ENCODE data around the gene MYADML2. TPM values are rescaled to one million over a fixed set of nuclear protein-coding genes. Genes with fewer than 3 reads are reported as not detected.

The MYADML2 gene
- total RNA-seq (ENCODE audit: low replicate concordance), result not detected in 2 replicates
- long read RNA-seq, result 0 reads

DNA sequence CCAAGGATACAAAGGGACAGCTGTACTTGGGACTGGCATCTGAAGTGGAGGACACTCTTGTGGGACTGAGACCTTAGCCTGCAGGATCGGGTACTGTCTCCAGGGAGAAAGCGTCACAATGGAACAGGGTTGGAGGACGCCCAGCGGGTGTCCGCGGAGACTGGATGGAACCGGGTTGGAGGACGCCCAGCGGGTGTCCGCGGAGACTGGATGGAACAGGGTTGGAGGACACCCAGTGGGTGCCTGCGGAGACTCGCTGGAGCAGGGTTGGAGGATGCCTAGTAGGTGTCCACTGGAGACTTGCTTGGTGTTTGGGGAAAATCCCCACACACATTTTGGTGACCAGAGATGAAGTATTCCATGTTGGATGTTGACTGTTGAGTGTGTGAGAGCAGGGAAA is at the start of gene MYADML2:
TSS of gene MYADML2 (minus strand) at position 45 of the 400 bp plus-strand sequence. CDS start 5,492 bp downstream, outside the sequence.
- no peak for DNase-seq (ENCODE audit: extremely low spot score, unreplicated experiment)
- Mint-ChIP-seq H3K4me3 (no peak within 1 kb of the TSS), H3K27ac (no peak within 1 kb of the TSS), H3K4me1 (ENCODE audit: unreplicated experiment) (no peaks in the 10 kb centered on the region), H3K27me3 (peaks cover 4% of the 10 kb centered on the region), H3K9me3 (no peaks in the 10 kb centered on the region), H3K36me3 (no peaks in the 10 kb centered on the region)
- TF ChIP-seq CTCF (conservative IDR thresholded peaks at IDR 0.05), result no peak

GRCh38 chr17:81996232-81996756 is 49.3 kb upstream of the MYADML2 start:
- Mint-ChIP-seq H3K9me3 (no peaks in the 10 kb centered on the region), H3K27me3 (no peaks in the 10 kb centered on the region), H3K4me3 (no peak overlapping the region), H3K4me1 (ENCODE audit: unreplicated experiment) (peaks cover 15% of the 10 kb centered on the region), H3K27ac (no peak overlapping the region), H3K36me3 (peaks cover 4% of the 10 kb centered on the region)
- no peak for DNase-seq (ENCODE audit: extremely low spot score, unreplicated experiment)
- no peak for TF ChIP-seq CTCF (conservative IDR thresholded peaks at IDR 0.05)

DNA sequence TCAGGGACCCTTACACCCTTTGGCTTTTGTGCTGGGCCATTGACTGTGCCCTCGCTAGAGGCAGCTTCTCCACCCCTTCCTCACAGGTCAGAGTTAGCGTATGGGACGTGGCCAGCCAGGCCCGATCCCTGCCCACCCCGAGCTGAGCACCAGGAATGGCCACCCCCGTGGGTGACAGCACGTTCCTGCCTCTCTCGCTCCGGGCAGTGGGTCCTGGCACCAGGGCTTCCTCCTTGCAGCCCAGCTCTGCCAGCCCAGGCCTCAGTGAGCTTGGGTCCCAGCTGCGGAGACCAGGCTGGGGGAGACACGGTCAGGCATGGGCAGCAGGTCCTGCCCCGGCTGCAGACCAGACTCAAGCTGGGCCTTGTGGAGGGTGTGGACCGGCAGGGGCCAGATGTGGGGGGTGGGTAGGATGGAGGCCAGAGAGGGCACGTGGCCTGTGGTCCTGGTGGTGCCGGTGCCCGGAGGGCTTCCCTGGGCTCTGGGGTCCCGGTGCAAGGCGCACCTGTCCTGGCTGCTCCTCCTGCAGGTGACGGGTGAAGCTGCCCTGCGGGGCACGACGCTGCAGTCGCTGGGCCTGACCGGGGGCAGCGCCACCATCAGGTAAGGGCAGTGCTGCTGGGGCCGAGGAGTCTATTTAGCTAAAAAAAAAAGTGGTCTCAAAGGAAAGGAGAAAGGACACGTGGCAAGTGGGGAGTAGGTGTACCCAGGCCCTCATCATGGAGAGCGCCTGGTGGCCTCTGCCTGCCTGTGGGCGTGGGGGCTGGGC is 48.6 kb upstream of the MYADML2 start:
- Mint-ChIP-seq H3K36me3 (peaks cover 7% of the 10 kb centered on the region), H3K27ac (no peak overlapping the region), H3K4me1 (ENCODE audit: unreplicated experiment) (peaks cover 15% of the 10 kb centered on the region), H3K27me3 (no peaks in the 10 kb centered on the region), H3K4me3 (no peak overlapping the region), H3K9me3 (no peaks in the 10 kb centered on the region)
- TF ChIP-seq CTCF (conservative IDR thresholded peaks at IDR 0.05), result no peak
- DNase-seq (ENCODE audit: extremely low spot score, unreplicated experiment), result no peak

GRCh38 chr17:81994593-81995462 is 47.8 kb upstream of the MYADML2 start:
- no peaks in the 10 kb centered on the region for H3K27me3 Mint-ChIP-seq
- no peak for TF ChIP-seq CTCF (conservative IDR thresholded peaks at IDR 0.05)
- peaks cover 10% of the 10 kb centered on the region for H3K36me3 Mint-ChIP-seq
- H3K27ac Mint-ChIP-seq, result peak overlapping the region; percentile 59
- no peak overlapping the region for H3K4me3 Mint-ChIP-seq
- H3K4me1 Mint-ChIP-seq (ENCODE audit: unreplicated experiment), result peaks cover 15% of the 10 kb centered on the region
- DNase-seq (ENCODE audit: extremely low spot score, unreplicated experiment), result no peak
- H3K9me3 Mint-ChIP-seq, result no peaks in the 10 kb centered on the region

DNA sequence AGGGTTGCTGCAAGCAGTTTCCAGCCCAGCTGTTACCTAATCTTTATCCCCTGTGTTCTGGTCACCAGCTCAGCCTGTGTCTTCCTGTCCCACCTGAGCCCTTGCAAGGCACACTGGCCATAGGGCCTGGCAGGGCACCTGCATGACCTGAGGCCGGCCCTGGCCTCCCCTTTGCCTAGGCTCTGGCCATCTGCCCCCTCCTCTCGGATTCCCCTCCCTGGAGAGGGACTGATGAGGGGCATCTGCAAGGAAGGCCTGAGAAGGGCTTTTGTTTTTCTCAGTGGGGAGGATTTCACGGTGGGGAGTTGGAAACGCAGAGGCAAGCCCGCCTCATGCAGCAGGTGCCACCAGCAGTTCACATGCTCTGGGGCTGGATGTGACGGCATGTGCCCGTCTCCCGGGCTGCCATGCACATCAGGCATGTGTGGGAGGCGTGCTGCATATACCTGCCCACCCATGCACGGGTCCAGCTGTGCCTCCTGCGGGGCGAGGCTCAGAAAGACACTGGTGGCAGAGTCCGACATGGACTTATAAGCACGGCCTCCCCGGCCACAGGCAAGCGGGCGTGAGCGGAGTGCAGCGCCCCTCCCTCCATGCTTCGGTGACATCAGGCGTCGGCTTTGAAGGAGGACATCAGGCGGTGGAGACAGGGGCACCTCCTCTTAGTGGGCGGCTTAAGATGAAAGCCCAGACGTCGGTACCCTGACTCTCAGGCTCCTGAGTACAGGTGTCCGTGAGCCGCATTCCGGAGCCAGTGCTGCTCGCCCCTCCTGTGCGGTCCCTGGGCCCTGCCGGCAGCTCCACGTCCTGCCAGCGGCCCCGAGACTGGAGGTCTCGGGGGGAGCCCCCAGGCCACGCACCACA is 46.9 kb upstream of the MYADML2 start:
- no peak overlapping the region for H3K4me3 Mint-ChIP-seq
- DNase-seq (ENCODE audit: extremely low spot score, unreplicated experiment), result no peak
- peaks cover 15% of the 10 kb centered on the region for H3K4me1 Mint-ChIP-seq (ENCODE audit: unreplicated experiment)
- no peaks in the 10 kb centered on the region for H3K9me3 Mint-ChIP-seq
- TF ChIP-seq CTCF (conservative IDR thresholded peaks at IDR 0.05), result no peak
- no peaks in the 10 kb centered on the region for H3K27me3 Mint-ChIP-seq
- no peak overlapping the region for H3K27ac Mint-ChIP-seq
- H3K36me3 Mint-ChIP-seq, result peaks cover 10% of the 10 kb centered on the region

Data from type B pancreatic cell (in vitro differentiated cells).